GM18520 (cell line): Measurements from ENCODE around the gene CFAP97.
A peak's percentile ranks its signal among the peaks of the same experiment; 100 is the strongest.
"Not testable (repeated sequence)": the region's sequence is repeated elsewhere in the genome, so short reads cannot be mapped to it uniquely, and the experiment has no call there.

ENCODE experiments used
- ATAC-seq: cut with Tn5 transposase; IDR thresholded peaks from one replicate; pipeline ENCODE4 v1.9.1; 2021; ENCODE audit not compliant: unreplicated experiment

CFAP97 gene

GRCh38 chr4:185224597-185224996 lies 20.8 kb upstream of the CFAP97 start:
- ATAC-seq = no peak

DNA sequence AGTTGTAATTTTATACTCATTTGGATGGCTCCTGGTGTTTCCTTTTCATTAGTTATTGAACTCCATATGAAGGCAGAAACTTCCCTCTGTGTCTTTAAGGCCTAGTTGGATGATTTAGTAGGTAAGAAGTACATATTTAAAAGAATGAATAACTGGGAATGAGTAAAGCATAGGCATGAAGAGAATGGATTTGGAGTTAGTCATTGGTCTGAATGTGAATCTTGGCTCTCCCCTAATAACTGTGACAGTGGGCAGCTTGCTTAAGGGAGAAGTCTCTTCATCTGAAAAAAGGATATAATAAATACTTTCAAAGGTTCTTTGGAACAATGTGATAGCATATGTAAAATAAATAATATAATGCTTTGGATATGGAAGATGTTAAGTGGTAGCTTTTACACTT lies 18.8 kb upstream of the CFAP97 start:
- no peak for ATAC-seq

GRCh38 chr4:185221912-185222311 lies 18.1 kb upstream of the CFAP97 start:
- ATAC-seq = no peak

- ATAC-seq = no peak
Measured at GRCh38 chr4:185221491-185221890, 17.7 kb upstream of the CFAP97 start.

DNA sequence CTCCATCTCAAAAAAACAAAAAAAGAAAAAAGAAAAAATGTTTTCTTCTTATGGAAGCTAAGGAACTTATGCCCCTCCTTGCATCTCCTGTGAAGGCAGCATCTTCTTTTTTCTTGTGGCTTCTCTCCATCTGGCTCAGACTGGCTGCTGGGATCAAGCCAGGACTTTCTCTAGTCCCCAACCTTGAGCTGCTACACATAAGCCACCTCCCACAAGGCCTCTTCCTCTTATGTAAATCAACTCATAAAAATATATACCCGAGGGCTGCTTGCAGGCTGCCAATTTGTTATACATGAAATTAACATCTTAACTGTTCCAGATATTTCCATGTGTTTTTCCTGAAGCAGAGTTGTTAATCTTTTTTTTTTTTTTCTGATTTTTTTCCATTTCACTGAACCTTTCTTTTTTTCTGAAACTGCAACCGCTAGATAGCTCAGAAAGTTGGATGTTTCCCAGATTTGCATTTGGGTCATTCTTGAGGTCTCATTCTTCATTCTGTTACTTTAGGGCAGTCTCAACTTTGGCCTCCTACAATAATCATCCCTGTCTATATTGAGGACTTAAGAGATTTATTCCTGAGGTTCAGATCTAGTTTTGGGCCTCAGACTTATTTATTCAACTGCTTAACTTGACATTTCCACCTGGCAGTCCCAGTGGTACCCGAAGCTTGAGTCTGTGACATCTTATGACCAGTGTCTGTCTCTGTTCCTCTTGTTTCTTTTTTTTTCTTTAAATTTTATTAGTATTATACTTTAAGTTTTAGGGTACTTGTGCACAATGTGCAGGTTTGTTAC lies 15.9 kb upstream of the CFAP97 start:
- peak; percentile 57 for ATAC-seq

GRCh38 chr4:185218312-185218711 lies 14.5 kb upstream of the CFAP97 start:
- ATAC-seq = no peak

- ATAC-seq = no peak
Measured at GRCh38 chr4:185217408-185217975, 13.7 kb upstream of the CFAP97 start.

GRCh38 chr4:185215261-185215660 lies 11.5 kb upstream of the CFAP97 start:
- no peak for ATAC-seq

GRCh38 chr4:185213877-185214276 lies 10.1 kb upstream of the CFAP97 start:
- peak; percentile 22 for ATAC-seq

GRCh38 chr4:185212581-185212980 lies 8.8 kb upstream of the CFAP97 start:
- no peak for ATAC-seq

DNA sequence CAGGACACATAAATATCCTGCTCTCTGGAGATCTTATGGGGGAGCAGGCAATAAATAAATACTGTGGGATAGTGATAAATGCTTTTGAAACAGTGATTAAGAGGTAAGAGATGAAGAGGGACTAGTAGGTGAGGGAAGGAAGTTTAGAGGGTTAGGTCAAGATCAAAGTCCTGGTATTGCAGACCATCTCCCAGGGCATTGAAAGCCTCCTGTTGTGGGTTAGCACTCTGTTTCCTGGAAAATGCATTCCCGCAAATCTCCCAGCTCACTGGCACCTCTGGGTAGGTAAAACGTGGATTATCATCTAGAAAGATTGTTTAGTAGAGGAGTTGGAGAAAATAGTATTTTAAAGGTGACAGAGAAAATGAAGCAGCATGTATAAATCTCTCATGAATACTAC lies 7.8 kb upstream of the CFAP97 start:
- no peak for ATAC-seq

DNA sequence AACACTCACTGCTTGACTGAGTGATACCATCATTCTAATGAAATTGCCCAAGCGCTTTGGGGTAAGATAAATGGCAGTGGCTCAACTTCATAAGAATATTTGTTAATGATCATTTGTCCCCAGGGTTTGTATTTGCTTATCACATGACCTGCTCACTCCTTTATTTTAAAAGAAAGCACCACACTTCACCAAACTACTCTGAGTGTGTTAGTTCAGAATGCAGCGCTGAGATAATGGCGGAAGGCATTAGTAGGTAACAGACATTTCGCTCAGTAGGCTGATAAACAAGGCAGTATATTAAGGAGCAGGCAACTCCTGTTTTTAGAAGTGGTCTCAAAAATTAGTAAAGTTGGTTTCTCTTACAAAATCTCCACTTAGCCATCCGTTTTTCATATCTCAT lies 7.2 kb upstream of the CFAP97 start:
- no peak for ATAC-seq

- ATAC-seq = peak; percentile 8
Measured at GRCh38 chr4:185210102-185210981, 6.5 kb upstream of the CFAP97 start.

DNA sequence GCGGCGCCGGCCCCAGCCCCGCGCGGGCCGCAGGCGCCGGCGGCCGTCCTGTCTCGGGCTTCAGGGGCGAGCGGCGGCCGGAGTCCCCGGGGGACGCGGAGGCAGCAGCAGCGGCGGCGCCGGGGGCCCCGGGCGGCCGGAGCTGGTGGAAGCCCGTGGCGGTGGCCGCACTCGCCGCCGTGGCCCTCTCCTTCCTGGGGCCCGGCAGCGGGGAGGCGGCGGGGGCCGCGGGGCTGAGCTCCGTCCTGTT lies 6.0 kb upstream of the CFAP97 start:
- peak; percentile 9 for ATAC-seq

GRCh38 chr4:185209031-185209851 lies 5.4 kb upstream of the CFAP97 start, which contains the start of gene SNX25:
Gene SNX25 (plus strand): TSS chr4:185209598. CDS start chr4:185209827, 229 bp downstream.
- ATAC-seq = peak; percentile 73

GRCh38 chr4:185207466-185207865 lies 3.7 kb upstream of the CFAP97 start:
- no peak for ATAC-seq

- no peak for ATAC-seq
Measured at GRCh38 chr4:185205697-185206342, 2.0 kb upstream of the CFAP97 start.

DNA sequence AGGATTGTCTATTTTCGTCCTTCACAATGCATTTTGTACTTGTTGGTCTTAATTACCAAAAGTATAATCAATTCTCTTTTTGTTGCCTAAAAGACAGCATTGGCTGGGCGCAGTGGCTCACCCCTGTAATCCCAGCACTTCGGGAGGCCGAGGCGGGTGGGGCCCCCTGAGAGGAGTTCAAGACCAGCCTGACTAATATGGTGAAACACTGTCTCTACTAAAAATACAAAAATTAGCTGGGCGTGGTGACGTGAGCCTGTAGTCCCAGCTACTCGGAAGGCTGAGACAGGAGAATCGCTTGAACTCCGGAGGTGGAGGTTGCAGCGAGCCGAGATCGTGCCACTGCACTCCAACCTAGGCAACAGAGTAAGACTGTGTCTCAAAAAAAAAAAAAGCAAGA lies 1.3 kb upstream of the CFAP97 start:
- not testable (repeated sequence) for ATAC-seq

DNA sequence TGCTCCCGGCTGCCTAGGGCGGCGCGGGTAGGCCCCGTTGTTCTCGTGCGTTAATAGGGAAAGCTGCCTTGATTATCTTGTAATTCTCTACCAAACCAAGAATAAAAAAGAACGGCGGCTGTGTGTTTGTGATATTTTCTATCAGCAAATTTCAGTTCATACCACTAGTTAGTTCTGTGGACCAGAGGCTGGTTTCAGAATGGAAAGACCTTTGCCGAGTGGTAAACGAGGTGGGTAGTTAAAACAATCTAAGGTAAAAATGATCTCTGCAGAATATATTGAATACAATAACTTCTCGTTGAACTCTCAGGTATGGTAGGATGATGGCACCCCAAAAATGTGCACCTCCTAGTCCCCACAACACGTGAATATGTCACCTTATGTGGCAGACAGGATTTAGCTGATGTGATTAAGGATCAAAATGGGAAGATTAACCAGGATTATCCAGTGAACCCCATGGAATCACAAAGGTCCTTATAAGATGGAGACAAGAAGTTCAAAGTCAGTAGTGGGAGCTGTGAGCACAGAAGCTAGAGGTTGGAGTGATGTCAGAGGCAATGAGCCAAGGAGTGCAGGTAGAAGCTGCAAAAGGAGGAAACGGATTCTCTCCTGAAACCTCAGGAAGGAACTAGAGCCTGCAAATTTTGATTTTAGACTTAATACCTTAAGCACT lies 574 bp upstream of the CFAP97 start:
- ATAC-seq = no peak

- ATAC-seq = no peak
Measured at GRCh38 chr4:185202984-185203485, 765 bp downstream of the CFAP97 start.
